HG03342 (cell line): ENCODE measurements around the gene DLGAP1.

ENCODE experiments used
- ATAC-seq: cut with Tn5 transposase; IDR thresholded peaks from one replicate; pipeline ENCODE4 v1.9.1; 2021; ENCODE audit warnings: mild to moderate bottlenecking, moderate library complexity; ENCODE audit not compliant: unreplicated experiment

The DLGAP1 gene

GRCh38 chr18:4007846-4008245 is 447.3 kb downstream of the DLGAP1 start:
- no peak for ATAC-seq

- no peak for ATAC-seq
Observed at GRCh38 chr18:4004183-4004829, 450.8 kb downstream of the DLGAP1 start.

GRCh38 chr18:3998698-3999333 is 456.3 kb downstream of the DLGAP1 start:
- ATAC-seq: no peak

- ATAC-seq: peak; percentile 78
Observed at GRCh38 chr18:3995476-3996102, 459.5 kb downstream of the DLGAP1 start.

GRCh38 chr18:3993941-3994687 is 461.0 kb downstream of the DLGAP1 start:
- ATAC-seq: no peak

GRCh38 chr18:3985664-3986063 is 469.4 kb downstream of the DLGAP1 start:
- no peak for ATAC-seq

- no peak for ATAC-seq
Observed at GRCh38 chr18:3985020-3985419, 470.1 kb downstream of the DLGAP1 start.

- ATAC-seq: no peak
Observed at GRCh38 chr18:3984163-3984757, 470.8 kb downstream of the DLGAP1 start.

GRCh38 chr18:3983351-3983969 is 471.6 kb downstream of the DLGAP1 start:
- ATAC-seq: no peak

GRCh38 chr18:3982541-3982940 is 472.6 kb downstream of the DLGAP1 start:
- no peak for ATAC-seq

GRCh38 chr18:3979024-3979423 is 476.1 kb downstream of the DLGAP1 start:
- no peak for ATAC-seq

- ATAC-seq: no peak
Observed at GRCh38 chr18:3973191-3973850, 481.8 kb downstream of the DLGAP1 start.

GRCh38 chr18:3972291-3972930 is 482.7 kb downstream of the DLGAP1 start:
- ATAC-seq: no peak

- ATAC-seq: no peak
Observed at GRCh38 chr18:3970929-3971328, 484.2 kb downstream of the DLGAP1 start.

GRCh38 chr18:3967359-3968180 is 487.5 kb downstream of the DLGAP1 start:
- no peak for ATAC-seq

- no peak for ATAC-seq
Observed at GRCh38 chr18:3966642-3967358, 488.3 kb downstream of the DLGAP1 start.

- ATAC-seq: no peak
Observed at GRCh38 chr18:3966246-3966641, 488.9 kb downstream of the DLGAP1 start.

GRCh38 chr18:3960977-3961376 is 494.1 kb downstream of the DLGAP1 start:
- no peak for ATAC-seq
